ENCODE measurements around the gene CEACAM4. TPM values are rescaled to one million over a fixed set of nuclear protein-coding genes. Genes with fewer than 3 reads are reported as not detected.

CEACAM4 gene
- total RNA-seq, 2 donors from 2014 or later: not detected

GRCh38 chr19:41606215-41606837, 20.5 kb downstream of the CEACAM4 start:
- Mint-ChIP-seq H3K27ac (no peak overlapping the region), H3K9me3 (no peaks in the 10 kb centered on the region), H3K27me3 (peaks cover 18 to 30% of the 10 kb centered on the region in 2 donors), H3K4me1 (ENCODE audit: low read depth in 2 of 2) (no peaks in the 10 kb centered on the region), H3K36me3 (no peaks in the 10 kb centered on the region), H3K4me3 (no peak overlapping the region)
- ATAC-seq (peak in 1 of 2 donors; percentile 61), DNase-seq (ENCODE audit: low spot score) (no peak)

DNA sequence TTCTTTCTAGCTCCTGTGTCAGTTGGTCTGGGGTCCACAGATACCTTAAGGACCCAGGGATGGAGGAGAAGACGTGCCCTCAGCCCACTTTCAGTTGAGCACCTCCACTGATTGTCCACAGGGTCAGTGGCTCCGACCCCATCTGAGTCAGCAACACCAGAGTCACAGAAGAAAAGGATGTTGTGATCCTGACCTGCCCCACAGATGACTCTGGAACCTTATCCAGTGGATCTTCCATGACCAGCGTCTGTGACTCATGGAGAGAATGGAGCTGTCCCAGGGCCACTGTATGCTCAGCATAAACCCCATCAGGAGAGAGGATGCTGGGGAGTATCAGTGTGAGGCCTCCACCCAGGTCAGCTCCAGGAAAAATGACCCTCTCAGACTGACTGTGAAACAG, 22.0 kb downstream of the CEACAM4 start:
- no peak for ATAC-seq
- H3K27me3 Mint-ChIP-seq: peaks cover 11 to 19% of the 10 kb centered on the region in 2 donors
- no peak overlapping the region for H3K4me3 Mint-ChIP-seq
- H3K27ac Mint-ChIP-seq: no peak overlapping the region
- no peaks in the 10 kb centered on the region for H3K36me3 Mint-ChIP-seq
- H3K4me1 Mint-ChIP-seq (ENCODE audit: low read depth in 2 of 2): no peaks in the 10 kb centered on the region
- no peak for DNase-seq (ENCODE audit: low spot score)
- H3K9me3 Mint-ChIP-seq: no peaks in the 10 kb centered on the region

DNA sequence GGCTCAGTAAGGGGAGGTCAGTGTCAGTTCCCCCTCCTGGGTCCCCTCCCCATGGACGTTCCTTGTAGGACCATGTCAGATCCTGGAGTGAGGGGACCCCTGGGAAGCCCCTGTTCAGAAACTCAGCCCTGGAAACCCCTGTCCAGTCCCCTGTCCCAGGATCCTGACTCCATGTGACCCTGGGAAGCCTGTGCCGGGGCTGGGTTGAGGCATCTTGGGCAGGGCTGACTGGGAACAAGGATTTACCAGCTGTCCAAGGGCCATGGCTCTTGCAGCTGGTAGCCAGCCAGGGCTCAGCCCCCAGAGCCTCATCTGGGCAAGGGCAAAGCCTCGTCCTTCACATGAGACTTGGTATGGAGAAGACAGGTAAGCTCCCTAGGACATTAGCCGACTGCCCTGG, 25.1 kb downstream of the CEACAM4 start:
- Mint-ChIP-seq H3K4me1 (ENCODE audit: low read depth in 2 of 2) (peaks cover 4 to 5% of the 10 kb centered on the region in 2 donors), H3K27me3 (peaks cover 13 to 15% of the 10 kb centered on the region in 2 donors), H3K9me3 (no peaks in the 10 kb centered on the region), H3K27ac (no peak overlapping the region), H3K36me3 (no peaks in the 10 kb centered on the region), H3K4me3 (no peak overlapping the region)
- DNase-seq (ENCODE audit: low spot score) (no peak), ATAC-seq (no peak)

- Mint-ChIP-seq H3K27me3 (peaks cover 13 to 18% of the 10 kb centered on the region in 2 donors), H3K4me1 (ENCODE audit: low read depth in 2 of 2) (peaks cover 9 to 12% of the 10 kb centered on the region in 2 donors), H3K4me3 (no peak overlapping the region), H3K36me3 (no peaks in the 10 kb centered on the region), H3K9me3 (no peaks in the 10 kb centered on the region), H3K27ac (no peak overlapping the region)
- ATAC-seq (no peak), DNase-seq (ENCODE audit: low spot score) (no peak)
These were observed 27.5 kb downstream of the CEACAM4 start for GRCh38 chr19:41599175-41599966.

DNA sequence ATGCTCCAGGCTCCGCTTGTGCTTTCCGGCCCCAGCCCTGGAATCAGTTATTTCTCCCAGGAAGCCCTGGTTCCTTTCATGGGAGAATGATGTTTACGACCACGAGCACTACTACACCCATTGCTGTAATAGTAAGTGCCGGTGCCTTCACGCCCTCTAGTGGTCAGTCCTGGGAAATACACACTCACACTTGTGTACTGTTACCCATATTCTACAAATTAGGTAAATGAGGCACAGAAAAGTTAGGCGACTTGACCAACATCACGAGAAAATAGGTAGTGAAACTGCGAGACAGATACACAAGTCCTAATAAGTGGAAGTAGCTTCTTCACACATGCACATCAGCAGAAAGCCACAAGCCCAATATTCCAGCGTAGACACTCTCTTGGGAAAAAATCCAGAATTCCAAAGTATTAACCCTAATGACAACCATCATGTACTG, 29.3 kb downstream of the CEACAM4 start:
- ATAC-seq (peak; percentile 79 to 83), DNase-seq (ENCODE audit: low spot score) (peak; percentile 73)
- no peak overlapping the region for H3K4me3 Mint-ChIP-seq
- no peaks in the 10 kb centered on the region for H3K36me3 Mint-ChIP-seq
- H3K4me1 Mint-ChIP-seq (ENCODE audit: low read depth in 2 of 2): peaks cover 9 to 12% of the 10 kb centered on the region in 2 donors
- H3K9me3 Mint-ChIP-seq: no peaks in the 10 kb centered on the region
- no peak overlapping the region for H3K27ac Mint-ChIP-seq
- peaks cover 7 to 14% of the 10 kb centered on the region in 2 donors for H3K27me3 Mint-ChIP-seq

DNA sequence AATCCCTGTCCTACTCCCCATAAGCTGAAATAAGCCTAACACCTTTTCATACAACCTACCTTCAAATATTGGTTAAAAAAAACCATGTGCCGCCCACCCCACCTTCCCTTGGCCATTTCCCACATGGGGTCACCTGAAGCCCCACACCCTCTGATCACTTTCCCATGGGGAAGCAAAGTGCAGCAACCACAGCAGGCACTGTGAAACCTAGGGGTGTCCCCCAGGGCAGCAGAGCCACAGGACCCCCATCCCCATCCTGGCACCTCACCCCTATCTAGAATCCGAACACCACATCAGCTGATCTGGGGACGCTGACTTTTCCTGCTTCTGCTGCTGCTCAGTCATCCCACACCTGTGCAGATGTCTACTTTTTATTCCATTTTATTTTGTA, 31.0 kb downstream of the CEACAM4 start:
- Mint-ChIP-seq H3K27ac (no peak overlapping the region), H3K9me3 (no peaks in the 10 kb centered on the region), H3K27me3 (peaks cover 7 to 18% of the 10 kb centered on the region in 2 donors), H3K4me1 (ENCODE audit: low read depth in 2 of 2) (peaks cover 12% of the 10 kb centered on the region in 2 donors), H3K36me3 (no peaks in the 10 kb centered on the region), H3K4me3 (no peak overlapping the region)
- DNase-seq (ENCODE audit: low spot score) (no peak), ATAC-seq (no peak)

DNA sequence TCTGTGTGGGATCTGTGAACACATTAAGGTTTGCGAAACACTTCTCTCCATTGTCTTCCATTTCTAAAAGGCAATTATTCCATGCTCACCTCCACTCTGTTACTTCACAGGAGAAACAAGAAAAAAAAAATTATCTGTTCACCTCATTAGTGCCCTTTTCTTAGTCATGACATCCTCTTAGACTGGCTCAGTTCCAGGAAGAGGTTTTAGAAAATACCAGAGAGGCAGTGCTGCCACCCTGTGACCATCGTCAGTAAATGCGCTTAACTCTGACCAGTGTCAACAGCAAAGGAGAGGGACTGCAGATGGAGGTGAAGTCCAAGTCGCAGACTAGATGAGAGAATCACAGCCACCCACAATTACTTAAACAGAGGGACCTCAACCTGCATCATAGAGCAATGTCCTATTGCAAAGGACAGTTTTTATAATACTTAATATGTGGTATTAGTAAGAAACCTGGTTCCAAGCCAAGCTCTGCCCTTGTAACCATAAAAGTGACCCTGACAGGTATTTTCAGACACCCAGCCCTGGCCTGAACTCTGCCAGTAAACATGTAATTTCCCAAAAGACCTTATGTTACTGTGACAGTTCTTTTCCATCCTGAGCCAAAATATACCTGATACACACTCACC, 31.5 kb downstream of the CEACAM4 start:
- peak; percentile 88 to 89 for ATAC-seq
- no peaks in the 10 kb centered on the region for H3K9me3 Mint-ChIP-seq
- no peak overlapping the region for H3K4me3 Mint-ChIP-seq
- no peak for DNase-seq (ENCODE audit: low spot score)
- no peak overlapping the region for H3K27ac Mint-ChIP-seq
- H3K27me3 Mint-ChIP-seq: peaks cover 7 to 18% of the 10 kb centered on the region in 2 donors
- peaks cover 12 to 15% of the 10 kb centered on the region in 2 donors for H3K4me1 Mint-ChIP-seq (ENCODE audit: low read depth in 2 of 2)
- no peaks in the 10 kb centered on the region for H3K36me3 Mint-ChIP-seq

GRCh38 chr19:41591951-41592562, 34.8 kb downstream of the CEACAM4 start:
- DNase-seq (ENCODE audit: low spot score) (no peak), ATAC-seq (peak in 1 of 2 donors; percentile 11)
- Mint-ChIP-seq H3K27ac (no peak overlapping the region), H3K36me3 (no peaks in the 10 kb centered on the region), H3K9me3 (no peaks in the 10 kb centered on the region), H3K27me3 (peaks cover 0 to 11% of the 10 kb centered on the region in 2 donors), H3K4me3 (no peak overlapping the region), H3K4me1 (ENCODE audit: low read depth in 2 of 2) (peaks cover 7 to 16% of the 10 kb centered on the region in 2 donors)

GRCh38 chr19:41590936-41591335, 35.9 kb downstream of the CEACAM4 start:
- Mint-ChIP-seq H3K4me1 (ENCODE audit: low read depth in 2 of 2) (peaks cover 7 to 16% of the 10 kb centered on the region in 2 donors), H3K27me3 (peaks cover 0 to 6% of the 10 kb centered on the region in 2 donors), H3K27ac (no peak overlapping the region), H3K4me3 (no peak overlapping the region), H3K36me3 (no peaks in the 10 kb centered on the region), H3K9me3 (no peaks in the 10 kb centered on the region)
- DNase-seq (ENCODE audit: low spot score): no peak
- ATAC-seq: no peak

- no peak overlapping the region for H3K27ac Mint-ChIP-seq
- H3K4me3 Mint-ChIP-seq: no peak overlapping the region
- no peak for DNase-seq (ENCODE audit: low spot score)
- no peaks in the 10 kb centered on the region for H3K9me3 Mint-ChIP-seq
- peaks cover 0 to 11% of the 10 kb centered on the region in 2 donors for H3K4me1 Mint-ChIP-seq (ENCODE audit: low read depth in 2 of 2)
- no peaks in the 10 kb centered on the region for H3K36me3 Mint-ChIP-seq
- ATAC-seq: no peak
- peaks cover 0 to 4% of the 10 kb centered on the region in 2 donors for H3K27me3 Mint-ChIP-seq
These were observed 37.5 kb downstream of the CEACAM4 start for GRCh38 chr19:41589371-41589770.

DNA sequence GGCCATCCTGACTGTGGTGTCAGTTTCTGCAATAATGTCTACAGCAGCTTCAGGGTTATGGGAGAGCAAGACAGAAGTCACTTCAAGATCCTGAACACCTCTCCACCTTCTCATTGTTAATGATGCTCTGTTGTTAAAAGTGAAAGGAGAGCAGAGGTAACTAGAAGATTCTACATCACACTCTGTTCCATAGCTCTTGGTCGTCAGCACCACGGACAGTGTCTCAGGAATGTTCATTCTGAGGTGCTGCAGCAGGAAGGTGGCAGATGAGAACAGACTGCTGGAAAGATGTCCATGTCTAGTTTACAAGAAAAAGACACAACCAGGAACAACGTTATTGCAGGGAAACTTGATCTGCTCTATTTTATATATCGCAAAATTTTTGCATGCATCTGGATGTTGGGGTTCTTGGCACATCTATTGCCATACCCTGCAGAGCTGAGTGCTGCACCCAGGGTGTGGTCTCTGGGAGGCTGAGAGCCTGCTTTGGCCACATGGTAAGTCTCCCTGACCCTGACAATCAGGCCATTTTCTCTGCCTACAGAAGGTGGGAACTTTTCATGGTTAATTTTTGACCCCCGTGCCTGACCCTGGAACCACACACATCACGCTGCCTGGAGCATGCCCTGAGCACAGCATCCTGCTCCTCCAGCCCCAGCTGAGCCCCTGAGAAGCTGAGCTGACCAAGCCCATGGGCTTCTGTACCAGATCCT, 38.2 kb downstream of the CEACAM4 start:
- Mint-ChIP-seq H3K4me3 (no peak overlapping the region), H3K27ac (no peak overlapping the region), H3K9me3 (no peaks in the 10 kb centered on the region), H3K27me3 (peaks cover 0 to 4% of the 10 kb centered on the region in 2 donors), H3K36me3 (no peaks in the 10 kb centered on the region), H3K4me1 (ENCODE audit: low read depth in 2 of 2) (peaks cover 0 to 11% of the 10 kb centered on the region in 2 donors)
- no peak for ATAC-seq
- DNase-seq (ENCODE audit: low spot score): no peak

DNA sequence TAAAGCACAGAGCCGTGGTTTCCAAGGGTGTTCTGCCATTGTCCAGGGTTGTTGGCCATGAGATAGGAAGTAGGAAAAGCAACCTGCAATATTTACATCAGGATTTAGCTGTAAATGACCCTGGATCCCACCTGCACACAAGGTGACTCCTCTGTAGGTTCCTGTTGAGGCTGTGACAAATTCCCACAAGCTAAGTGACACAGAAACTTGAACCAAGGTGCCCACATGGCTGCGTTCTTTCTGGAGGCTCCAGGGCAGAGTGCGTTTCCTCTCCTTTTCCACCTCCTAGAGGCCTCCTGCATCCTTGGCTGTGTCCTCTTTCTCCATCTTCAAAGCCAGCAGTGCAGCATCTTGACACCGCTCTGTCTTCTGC, 39.0 kb downstream of the CEACAM4 start:
- Mint-ChIP-seq H3K9me3 (peaks cover 3% of the 10 kb centered on the region), H3K4me3 (no peak overlapping the region), H3K36me3 (peaks cover 7% of the 10 kb centered on the region), H3K27ac (no peak overlapping the region), H3K27me3 (peaks cover 0 to 4% of the 10 kb centered on the region in 2 donors), H3K4me1 (ENCODE audit: low read depth in 2 of 2) (peaks cover 0 to 11% of the 10 kb centered on the region in 2 donors)
- DNase-seq (ENCODE audit: low spot score) (no peak), ATAC-seq (no peak)

All from natural killer cell treated with Interleukin-12 subunit alpha and Interleukin-12 subunit beta and Interleukin-15 and Interleukin-18, amount 100 ng/mL, for 72 hours (primary cell).